Measurements from ENCODE around the gene MEP1A.
"Not testable (repeated sequence)": the region's sequence is repeated elsewhere in the genome, so short reads cannot be mapped to it uniquely, and the experiment has no call there.

Gene MEP1A

GRCh38 chr6:46757214-46757596 is 36.0 kb upstream of the MEP1A start:
- TF ChIP-seq CTCF (IDR thresholded peaks at IDR 0.05) = no peak
- Histone ChIP-seq H3K27ac (no peak overlapping the region), H3K27me3 (no peaks in the 10 kb centered on the region), H3K4me3 (no peak overlapping the region), H3K9me3 (no peaks in the 10 kb centered on the region), H3K36me3 (no peaks in the 10 kb centered on the region), H3K4me1 (no peaks in the 10 kb centered on the region)
- intact Hi-C loops (cut with DNase I; ENCODE audit: low total_unique reads) = no loop called here
- no peak for DNase-seq

GRCh38 chr6:46758960-46759753 is 34.0 kb upstream of the MEP1A start:
- Histone ChIP-seq H3K27ac (no peak overlapping the region), H3K36me3 (no peaks in the 10 kb centered on the region), H3K9me3 (no peaks in the 10 kb centered on the region), H3K4me3 (no peak overlapping the region), H3K27me3 (no peaks in the 10 kb centered on the region), H3K4me1 (no peaks in the 10 kb centered on the region)
- no peak for DNase-seq
- intact Hi-C loops (cut with DNase I; ENCODE audit: low total_unique reads) = no loop called here
- no peak for TF ChIP-seq CTCF (IDR thresholded peaks at IDR 0.05)

- Histone ChIP-seq H3K36me3 (no peaks in the 10 kb centered on the region), H3K27me3 (no peaks in the 10 kb centered on the region), H3K4me1 (no peaks in the 10 kb centered on the region), H3K9me3 (no peaks in the 10 kb centered on the region), H3K27ac (no peak overlapping the region), H3K4me3 (no peak overlapping the region)
- DNase-seq = no peak
- intact Hi-C loops (cut with DNase I; ENCODE audit: low total_unique reads) = no loop called here
- no peak for TF ChIP-seq CTCF (IDR thresholded peaks at IDR 0.05)
Measured at GRCh38 chr6:46760925-46761324, 32.3 kb upstream of the MEP1A start.

- intact Hi-C loops (cut with DNase I; ENCODE audit: low total_unique reads) = no loop called here
- TF ChIP-seq CTCF (IDR thresholded peaks at IDR 0.05) = no peak
Measured at GRCh38 chr6:46763466-46763865, 29.7 kb upstream of the MEP1A start.

GRCh38 chr6:46764280-46764679 is 28.9 kb upstream of the MEP1A start:
- H3K27me3 ChIP-seq; H3K36me3 ChIP-seq; H3K4me3 ChIP-seq; H3K9me3 ChIP-seq; H3K4me1 ChIP-seq; H3K27ac ChIP-seq; intact Hi-C loops (cut with DNase I; ENCODE audit: low total_unique reads); DNase-seq: not testable (repeated sequence)

More at GRCh38 chr6:46763466-46763865, 29.7 kb upstream of the MEP1A start:
- Histone ChIP-seq H3K4me3 (no peak overlapping the region), H3K36me3 (no peaks in the 10 kb centered on the region), H3K4me1 (no peaks in the 10 kb centered on the region), H3K27ac (no peak overlapping the region), H3K9me3 (peaks cover 0 to 4% (median 0%) of the 10 kb centered on the region in 3 donors), H3K27me3 (no peaks in the 10 kb centered on the region)
- no peak for DNase-seq

GRCh38 chr6:46764961-46765360 is 28.2 kb upstream of the MEP1A start:
- Histone ChIP-seq H3K9me3 (peaks cover 0 to 4% (median 0%) of the 10 kb centered on the region in 3 donors), H3K27me3 (no peaks in the 10 kb centered on the region), H3K27ac (no peak overlapping the region), H3K36me3 (no peaks in the 10 kb centered on the region), H3K4me3 (no peak overlapping the region), H3K4me1 (no peaks in the 10 kb centered on the region)
- no peak for TF ChIP-seq CTCF (IDR thresholded peaks at IDR 0.05)
- DNase-seq = no peak
- intact Hi-C loops (cut with DNase I; ENCODE audit: low total_unique reads) = no loop called here
